ENCODE data around the gene APOBEC3B.

DNA sequence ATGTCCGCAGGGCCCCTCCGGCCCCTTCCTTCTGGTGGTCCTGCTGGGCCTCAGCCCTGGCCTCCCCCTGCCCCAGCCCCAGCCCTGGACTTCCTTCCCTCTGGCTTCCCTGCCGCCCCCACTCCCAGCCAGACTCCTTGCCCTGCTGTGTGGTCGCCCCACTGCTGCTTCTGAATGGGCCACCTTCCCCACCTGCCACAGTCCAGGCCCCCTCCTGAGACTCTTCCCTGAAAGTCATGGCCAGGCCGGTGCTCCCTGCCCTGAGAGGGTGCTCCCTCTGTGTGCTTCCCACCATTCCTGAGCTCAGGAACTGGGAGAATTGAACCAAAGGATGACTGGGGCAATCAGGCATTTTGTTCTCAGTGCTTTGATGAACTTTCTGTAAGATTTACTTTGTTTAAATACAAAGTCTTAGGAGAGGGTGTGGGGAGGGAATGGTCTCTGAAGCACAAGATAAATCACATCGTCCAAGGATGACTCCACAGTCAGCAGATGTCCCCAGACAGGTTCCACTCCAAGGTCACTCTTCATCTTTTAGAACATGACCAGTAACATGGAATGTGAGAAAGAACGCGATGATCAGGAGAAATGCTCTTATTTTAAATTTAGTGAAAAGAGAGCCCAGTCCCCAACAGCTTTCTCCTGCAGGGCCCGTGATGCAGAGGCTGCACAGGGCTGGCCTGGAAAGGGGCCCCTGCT, 39.6 kb downstream of the APOBEC3B start:
- TF ChIP-seq, protein P1, sequence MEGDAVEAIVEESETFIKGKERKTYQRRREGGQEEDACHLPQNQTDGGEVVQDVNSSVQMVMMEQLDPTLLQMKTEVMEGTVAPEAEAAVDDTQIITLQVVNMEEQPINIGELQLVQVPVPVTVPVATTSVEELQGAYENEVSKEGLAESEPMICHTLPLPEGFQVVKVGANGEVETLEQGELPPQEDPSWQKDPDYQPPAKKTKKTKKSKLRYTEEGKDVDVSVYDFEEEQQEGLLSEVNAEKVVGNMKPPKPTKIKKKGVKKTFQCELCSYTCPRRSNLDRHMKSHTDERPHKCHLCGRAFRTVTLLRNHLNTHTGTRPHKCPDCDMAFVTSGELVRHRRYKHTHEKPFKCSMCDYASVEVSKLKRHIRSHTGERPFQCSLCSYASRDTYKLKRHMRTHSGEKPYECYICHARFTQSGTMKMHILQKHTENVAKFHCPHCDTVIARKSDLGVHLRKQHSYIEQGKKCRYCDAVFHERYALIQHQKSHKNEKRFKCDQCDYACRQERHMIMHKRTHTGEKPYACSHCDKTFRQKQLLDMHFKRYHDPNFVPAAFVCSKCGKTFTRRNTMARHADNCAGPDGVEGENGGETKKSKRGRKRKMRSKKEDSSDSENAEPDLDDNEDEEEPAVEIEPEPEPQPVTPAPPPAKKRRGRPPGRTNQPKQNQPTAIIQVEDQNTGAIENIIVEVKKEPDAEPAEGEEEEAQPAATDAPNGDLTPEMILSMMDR (IDR thresholded peaks at IDR 0.05): no peak
- TF ChIP-seq POLR2A (IDR thresholded peaks at IDR 0.05): no peak

All from thyroid gland (tissue), 4 donors.